SU-DHL-6 (cell line): ENCODE data around the gene PAGE5.

Source experiments
- H2AFZ ChIP-seq: fragments of 200-600 bp; sonication (generic); 2 replicates; pipeline ENCODE4 v1.6.1; 2014; ENCODE audit warnings: low read depth, mild to moderate bottlenecking, moderate library complexity, mixed read lengths, antibody characterized with exemption, low read length; ENCODE audit not compliant: severe bottlenecking
- H3F3A ChIP-seq: fragments of 200-600 bp; shearing (Covaris generic); 2 replicates; pipeline ENCODE4 v1.6.0; 2016; ENCODE audit warnings: antibody characterized with exemption, mild to moderate bottlenecking; ENCODE audit not compliant: insufficient read depth
- H3K27ac ChIP-seq: fragments of 200-600 bp; sonication (generic); 2 replicates; pipeline ENCODE4 v1.5.1; 2016; ENCODE audit warnings: low read depth, mild to moderate bottlenecking, low read length, moderate library complexity, mixed read lengths
- H3K27me3 ChIP-seq: fragments of 200-600 bp; sonication (generic), shearing (Covaris generic); 2 replicates; pipeline ENCODE4 v1.6.0; 2014; ENCODE audit warnings: mild to moderate bottlenecking, low read length
- H3K36me3 ChIP-seq: fragments of 200-600 bp; sonication (generic); 2 replicates; pipeline ENCODE4 v1.6.1; 2014; ENCODE audit warnings: mild to moderate bottlenecking, low read length, mixed read lengths
- H3K4me2 ChIP-seq: fragments of 300-600, 200-600 bp; shearing (Covaris generic), sonication (generic); 2 replicates; pipeline ENCODE4 v1.6.0; 2014; ENCODE audit warnings: low read length, low read depth, mild to moderate bottlenecking; ENCODE audit not compliant: poor library complexity, severe bottlenecking
- H3K4me3 ChIP-seq: fragments of 200-600 bp; sonication (generic); 2 replicates; pipeline ENCODE4 v1.5.1; 2014; ENCODE audit warnings: antibody characterized with exemption, low read length, mild to moderate bottlenecking, mixed read lengths; ENCODE audit not compliant: insufficient read depth, poor library complexity, severe bottlenecking
- H3K79me2 ChIP-seq: fragments of 200-600 bp; sonication (generic); 2 replicates; pipeline ENCODE4 v1.6.1; 2014; ENCODE audit warnings: mild to moderate bottlenecking, low read length, moderate library complexity; ENCODE audit not compliant: insufficient read depth
- H3K9ac ChIP-seq: fragments of 200-600 bp; sonication (generic); 2 replicates; pipeline ENCODE4 v1.7.0; 2014; ENCODE audit warnings: mild to moderate bottlenecking, low read length
- H3K9me2 ChIP-seq: fragments of 200-600 bp; sonication (generic); replicated peaks from 2 replicates; pipeline ENCODE4 v1.6.1; 2014; ENCODE audit warnings: low read length; ENCODE audit not compliant: insufficient read depth
- H3K9me3 ChIP-seq: fragments of 200-600 bp; sonication (generic); 2 replicates; pipeline ENCODE4 v1.6.1; 2014; ENCODE audit warnings: low read length, mixed read lengths; ENCODE audit not compliant: insufficient read depth
- H4K20me1 ChIP-seq: fragments of 200-600 bp; sonication (generic); 2 replicates; pipeline ENCODE4 v1.6.1; 2014; ENCODE audit warnings: low read depth, mild to moderate bottlenecking, antibody characterized with exemption, low read length, moderate library complexity, mixed read lengths
- CTCF ChIP-seq: fragments of 200-600 bp; sonication (generic); IDR thresholded peaks from one replicate; pipeline ENCODE4 v1.5.1; 2017; ENCODE audit warnings: antibody characterized with exemption, mild to moderate bottlenecking, low read length, moderate library complexity; ENCODE audit not compliant: insufficient read depth, poor library complexity, severe bottlenecking
- EZH2phosphoT487 ChIP-seq: fragments of 200-600 bp; sonication (generic), shearing (Covaris generic); conservative IDR thresholded peaks from 2 replicates; pipeline ENCODE4 v1.6.1; 2018; ENCODE audit warnings: mild to moderate bottlenecking, antibody characterized with exemption, low read length, moderate library complexity, mixed read lengths

Gene PAGE5

DNA sequence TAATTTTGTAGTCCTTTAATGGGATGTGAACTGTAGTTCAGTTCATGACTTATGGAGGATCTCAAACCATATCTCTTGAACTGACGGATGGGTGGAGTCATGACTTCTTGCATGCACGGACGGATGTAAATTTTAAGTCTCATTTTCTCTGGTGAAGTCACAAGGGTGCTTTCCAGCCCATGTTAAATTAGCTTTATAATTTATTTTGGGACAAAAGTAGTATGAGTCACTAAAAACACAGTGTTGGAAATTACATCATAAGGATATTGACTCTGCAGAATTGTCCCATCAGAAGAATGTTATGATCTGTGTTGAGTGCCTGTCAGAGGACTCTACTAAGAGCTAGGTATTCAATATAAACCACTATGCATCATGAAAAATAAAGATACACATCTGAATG, 6.8 kb upstream of the PAGE5 start:
- Histone ChIP-seq H3K27me3 (no peaks in the 10 kb centered on the region), H3K27ac (no peak overlapping the region), H3K9me3 (no peaks in the 10 kb centered on the region), H3K79me2 (no peaks in the 10 kb centered on the region), H3K9me2 (no peaks in the 10 kb centered on the region), H4K20me1 (no peaks in the 10 kb centered on the region), H3K36me3 (no peaks in the 10 kb centered on the region), H3K4me2 (no peak overlapping the region), H3F3A (no peaks in the 10 kb centered on the region), H2AFZ (no peak overlapping the region), H3K4me3 (no peak overlapping the region), H3K9ac (no peak overlapping the region)
- TF ChIP-seq EZH2phosphoT487 (no peak), CTCF (no peak)

DNA sequence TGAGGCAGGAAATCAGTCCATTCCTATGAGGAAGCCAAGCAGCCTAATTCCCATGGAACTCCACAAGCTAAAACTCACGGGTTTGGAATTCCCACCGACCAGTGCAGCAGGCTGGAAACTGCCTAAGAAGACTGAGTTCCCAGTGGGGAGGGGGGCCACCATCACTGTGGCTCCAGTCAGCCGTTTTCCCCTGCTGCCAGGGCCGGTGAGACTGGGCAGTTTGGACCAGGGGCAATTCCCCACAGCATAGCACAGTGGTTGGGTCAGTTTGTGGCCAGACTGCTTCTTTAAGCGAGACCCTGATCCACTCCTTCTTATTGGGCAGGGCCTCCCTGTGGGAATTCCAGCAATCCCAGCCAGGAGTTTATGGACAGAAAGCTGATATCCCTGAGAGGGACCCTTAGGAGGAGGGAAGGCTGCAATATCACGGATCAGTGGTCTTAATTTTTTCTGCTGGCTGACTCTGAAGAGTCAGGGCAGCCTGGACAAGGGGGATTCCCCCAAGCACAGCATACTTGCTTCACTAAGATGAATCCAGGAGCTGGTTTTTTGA, 20.7 kb downstream of the PAGE5 start:
- TF ChIP-seq CTCF: no peak
- no peak for TF ChIP-seq EZH2phosphoT487
- no peaks in the 10 kb centered on the region for H3K79me2 ChIP-seq
- no peaks in the 10 kb centered on the region for H3K36me3 ChIP-seq
- H3K27ac ChIP-seq: no peak overlapping the region
- H3K4me2 ChIP-seq: no peak overlapping the region
- no peak overlapping the region for H3K9ac ChIP-seq
- no peaks in the 10 kb centered on the region for H4K20me1 ChIP-seq
- no peak overlapping the region for H2AFZ ChIP-seq
- no peaks in the 10 kb centered on the region for H3K27me3 ChIP-seq
- H3K9me2 ChIP-seq: no peaks in the 10 kb centered on the region
- no peaks in the 10 kb centered on the region for H3F3A ChIP-seq
- no peaks in the 10 kb centered on the region for H3K9me3 ChIP-seq
- H3K4me3 ChIP-seq: no peak overlapping the region

- Histone ChIP-seq H3K27ac (no peak overlapping the region), H3K9ac (no peak overlapping the region), H3F3A (no peaks in the 10 kb centered on the region), H3K4me2 (no peak overlapping the region), H3K27me3 (no peaks in the 10 kb centered on the region), H2AFZ (no peak overlapping the region), H3K79me2 (no peaks in the 10 kb centered on the region), H3K9me3 (no peaks in the 10 kb centered on the region), H3K9me2 (no peaks in the 10 kb centered on the region), H3K4me3 (no peak overlapping the region), H4K20me1 (no peaks in the 10 kb centered on the region), H3K36me3 (no peaks in the 10 kb centered on the region)
- TF ChIP-seq EZH2phosphoT487 (no peak), CTCF (no peak)
These were observed 33.4 kb downstream of the PAGE5 start for GRCh38 chrX:55253528-55253927.
